Measurements from ENCODE around the gene CFAP77.

CFAP77 gene

GRCh38 chr9:132584601-132585560, 174.9 kb downstream of the CFAP77 start:
- DNase-seq: no peak

DNA sequence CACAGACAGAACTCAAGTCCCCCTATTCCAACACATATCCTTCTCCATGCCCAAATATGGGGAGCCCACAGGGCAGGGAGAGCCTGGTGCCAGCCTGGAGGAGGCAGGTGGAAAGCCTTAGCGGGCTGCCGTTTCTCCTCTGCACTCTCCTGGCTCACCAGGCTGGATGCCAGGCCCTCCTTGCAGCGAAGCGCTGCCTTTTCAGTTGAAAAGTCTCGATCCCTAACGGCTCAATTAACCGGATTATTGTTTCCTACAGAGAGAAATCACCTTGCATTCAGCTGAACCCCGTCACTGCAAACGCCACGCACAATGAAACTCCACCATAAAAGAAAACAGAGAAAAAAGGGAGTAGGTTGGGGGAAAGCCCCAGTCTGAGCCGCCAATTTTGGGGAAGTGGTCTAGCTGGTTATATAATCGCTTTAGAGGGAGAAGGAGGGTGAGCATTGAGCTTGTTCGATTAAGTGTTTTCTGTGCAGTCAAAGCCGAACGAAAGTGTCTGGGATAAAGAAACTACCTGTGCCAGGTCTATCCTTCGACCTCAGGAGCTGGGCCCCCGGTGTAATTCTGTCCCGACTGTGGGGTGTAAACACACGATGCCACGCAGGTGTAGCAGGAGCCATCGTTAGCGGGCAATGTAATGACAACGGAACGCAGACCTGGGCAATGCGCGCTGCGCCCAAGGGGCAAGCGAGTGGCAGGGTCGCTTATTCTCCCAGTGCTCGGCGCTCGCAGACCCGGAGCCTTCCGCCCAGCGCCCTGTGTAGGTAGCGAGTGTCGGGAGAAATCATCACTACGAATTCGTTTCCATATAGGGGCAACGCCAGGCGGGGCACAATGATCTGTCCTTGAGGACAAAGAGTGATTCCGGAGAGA, 176.2 kb downstream of the CFAP77 start:
- DNase-seq: no peak

GRCh38 chr9:132586830-132587591, 177.0 kb downstream of the CFAP77 start:
- DNase-seq: no peak

- no peak for DNase-seq
Measured at GRCh38 chr9:132587592-132587955, 177.6 kb downstream of the CFAP77 start.

- DNase-seq: no peak
Measured at GRCh38 chr9:132588098-132588497, 178.1 kb downstream of the CFAP77 start.

DNA sequence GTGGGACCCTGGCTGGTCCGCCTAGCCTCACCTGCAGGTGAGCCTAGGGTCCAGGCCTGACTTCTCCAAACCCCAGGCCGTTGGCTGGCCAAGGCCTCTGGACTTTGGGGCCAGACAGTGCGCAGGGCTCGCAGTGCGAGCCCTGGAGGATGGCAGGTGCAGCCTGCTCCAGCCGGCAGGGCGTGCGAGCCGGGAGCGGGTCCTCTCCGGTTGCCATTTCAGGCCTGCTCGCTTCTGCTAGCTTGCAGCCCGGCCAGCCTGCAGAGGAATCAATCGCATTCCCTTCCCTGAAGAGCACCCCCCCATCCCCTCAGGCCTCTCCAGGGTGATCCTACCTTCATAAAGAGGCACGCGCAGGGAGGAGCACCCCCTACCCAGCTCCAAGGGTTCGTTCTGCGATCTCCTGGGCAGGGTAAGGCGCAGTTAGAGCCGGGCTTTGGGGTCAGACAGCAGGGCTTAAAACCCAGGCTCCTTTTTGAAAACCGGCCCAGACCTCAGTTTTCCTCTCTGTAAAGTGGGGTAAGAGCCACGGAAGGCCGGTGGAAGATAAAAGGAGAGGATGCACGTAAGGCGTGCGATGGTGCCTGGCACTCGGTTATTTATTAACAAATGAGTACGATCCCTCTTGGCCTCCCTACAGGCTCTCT, 178.6 kb downstream of the CFAP77 start:
- no peak for DNase-seq

GRCh38 chr9:132589148-132590036, 179.4 kb downstream of the CFAP77 start:
- DNase-seq: no peak

DNA sequence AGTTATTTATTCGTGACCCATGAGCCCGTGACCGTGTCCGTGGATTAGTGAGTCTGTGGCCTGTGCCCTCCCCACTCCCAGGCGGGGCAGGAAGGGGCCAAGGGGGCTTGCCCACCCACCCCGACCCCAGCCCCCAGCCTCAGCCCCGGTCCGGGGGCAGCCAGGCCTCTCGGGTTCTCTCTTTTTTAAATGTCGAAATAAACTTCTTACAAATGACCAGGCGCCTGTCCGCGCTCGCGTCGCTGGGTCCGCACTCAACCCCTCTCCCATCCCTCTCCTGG, 180.0 kb downstream of the CFAP77 start:
- DNase-seq: no peak

- no peak for DNase-seq
Measured at GRCh38 chr9:132590318-132591182, 180.5 kb downstream of the CFAP77 start.

DNA sequence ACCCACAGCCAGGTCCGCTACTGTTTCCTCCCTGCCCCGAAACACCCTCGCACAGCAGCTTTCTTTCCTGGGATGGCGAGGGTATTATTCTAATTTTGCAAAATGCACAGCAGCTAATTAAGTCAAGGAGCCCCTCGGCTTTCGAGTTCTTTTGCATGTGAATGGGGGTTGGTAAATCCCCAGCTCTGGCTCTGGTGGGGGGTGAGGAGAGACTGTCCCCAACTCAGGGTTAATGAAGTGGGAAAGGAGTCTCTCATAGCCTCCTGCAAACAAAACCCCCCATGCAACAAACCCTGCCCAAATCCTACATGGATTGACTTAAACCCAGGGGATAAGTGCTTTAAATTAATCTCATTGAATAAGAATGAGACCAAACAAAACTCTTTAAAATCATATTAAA, 181.2 kb downstream of the CFAP77 start:
- no peak for DNase-seq

DNA sequence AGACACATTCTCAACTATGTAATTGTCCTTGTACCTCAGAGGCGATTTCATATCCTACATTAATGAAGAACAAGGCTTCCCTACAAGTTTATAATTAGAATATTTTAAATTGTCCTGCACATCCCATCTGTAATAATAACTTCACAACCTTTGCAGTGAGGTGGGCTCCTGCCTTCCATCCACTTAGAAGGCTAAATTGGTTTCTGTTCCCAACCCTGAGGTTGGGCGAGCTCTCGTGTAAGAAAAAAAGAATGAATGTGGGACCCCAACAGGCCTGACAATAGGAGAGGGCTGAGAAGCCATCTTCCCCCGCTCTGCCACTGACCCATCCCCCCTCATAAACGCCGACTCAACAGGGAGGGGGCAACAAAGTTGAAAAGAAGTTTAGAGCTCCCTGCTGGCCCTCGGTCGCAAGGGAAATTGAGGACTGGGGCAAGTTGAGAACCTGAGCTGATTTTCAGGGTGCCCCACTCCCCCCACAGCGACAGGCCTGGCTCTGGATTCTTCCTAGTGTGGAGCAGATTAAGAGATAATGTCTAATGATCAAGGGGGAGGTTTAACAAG, 181.8 kb downstream of the CFAP77 start:
- DNase-seq: no peak

DNA sequence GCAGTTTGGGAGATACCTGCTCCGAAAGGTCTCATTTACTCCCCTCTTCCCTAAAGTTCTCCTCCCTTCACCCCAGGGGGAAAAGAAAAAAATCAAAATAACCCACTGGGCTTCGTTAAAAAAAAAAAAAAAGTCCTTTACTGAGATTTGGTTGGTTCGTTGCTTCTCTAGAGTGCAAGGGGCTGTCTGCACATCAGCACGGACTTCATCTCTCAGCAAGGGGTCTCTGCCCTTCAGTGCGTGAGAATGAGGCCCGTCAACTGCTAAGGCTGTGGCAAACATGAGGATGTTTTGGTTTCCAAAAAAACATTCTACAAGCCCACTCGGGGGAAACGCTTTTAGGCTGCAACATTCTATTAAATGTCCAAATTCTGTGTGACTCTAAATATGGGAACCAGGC, 182.4 kb downstream of the CFAP77 start:
- DNase-seq: no peak

DNA sequence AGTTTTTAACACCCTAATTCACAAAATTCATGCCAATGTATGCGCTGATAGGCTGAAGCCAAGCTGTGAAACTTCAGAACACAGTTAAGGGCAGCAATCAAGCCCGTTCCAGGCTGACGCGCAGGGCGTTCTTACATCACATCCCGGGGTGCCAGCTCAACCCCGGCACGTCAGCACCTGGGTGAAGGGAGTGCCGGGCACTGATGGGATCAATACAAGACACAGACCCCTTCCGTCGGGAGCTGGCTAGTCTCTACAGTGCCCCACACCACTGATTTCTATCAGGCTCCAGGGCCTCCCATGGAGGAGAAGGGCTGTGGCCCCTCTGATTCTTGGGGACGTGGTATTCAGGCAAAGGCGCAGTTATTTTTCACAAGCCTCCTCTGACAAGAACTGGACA, 184.4 kb downstream of the CFAP77 start:
- no peak for DNase-seq

DNA sequence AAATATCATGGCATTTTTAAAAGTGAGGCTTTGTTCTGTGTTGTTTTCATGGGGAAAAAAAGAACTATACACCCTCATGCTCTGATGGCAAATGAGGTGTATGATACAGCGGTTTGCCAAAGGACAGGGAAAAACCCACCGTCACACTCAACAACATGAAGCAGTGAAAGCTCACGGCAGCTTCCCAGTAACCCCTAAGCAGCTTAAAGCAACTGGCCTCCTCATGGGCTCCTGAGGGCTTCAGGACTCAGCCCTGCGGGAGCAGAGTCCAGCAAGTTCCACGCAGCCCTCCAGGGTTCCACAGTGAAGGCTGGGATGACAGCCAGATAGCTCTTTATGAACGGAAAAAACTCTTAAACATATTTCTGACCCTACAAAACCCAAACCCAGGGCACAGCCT, 185.3 kb downstream of the CFAP77 start:
- no peak for DNase-seq

- DNase-seq: no peak
Measured at GRCh38 chr9:132596200-132596599, 186.2 kb downstream of the CFAP77 start.

GRCh38 chr9:132597073-132597775, 187.2 kb downstream of the CFAP77 start:
- DNase-seq: no peak

GRCh38 chr9:132600326-132600984, 190.4 kb downstream of the CFAP77 start:
- DNase-seq: no peak

DNA sequence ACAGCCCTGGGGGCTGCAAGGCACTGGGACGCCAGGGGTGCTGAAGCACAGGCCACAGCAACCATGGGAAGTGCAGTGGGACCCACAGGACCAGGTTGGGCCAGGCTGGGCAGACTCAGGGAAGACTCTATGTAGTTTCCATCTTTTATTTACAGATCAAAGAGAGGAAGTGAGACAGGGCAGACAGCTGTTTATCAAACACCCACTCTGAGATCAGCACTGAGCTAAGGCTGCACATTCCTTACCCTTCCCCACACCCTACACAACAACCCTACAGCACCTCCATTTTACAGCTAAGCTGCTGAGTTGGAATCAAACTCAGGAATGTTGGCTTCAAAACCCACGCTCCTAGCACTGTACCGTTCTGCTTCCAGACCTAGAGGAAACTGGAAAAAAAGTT, 192.2 kb downstream of the CFAP77 start:
- no peak for DNase-seq

- DNase-seq: no peak
Measured at GRCh38 chr9:132605387-132605786, 195.4 kb downstream of the CFAP77 start.

All from NCI-H345 (cell line).